NCI-H226 (cell line): ENCODE measurements around the gene N4BP3.

Experiments used
- DNase-seq: peaks from one replicate; pipeline ENCODE4 v3.0.0-alpha.2; 2015

N4BP3 gene

DNA sequence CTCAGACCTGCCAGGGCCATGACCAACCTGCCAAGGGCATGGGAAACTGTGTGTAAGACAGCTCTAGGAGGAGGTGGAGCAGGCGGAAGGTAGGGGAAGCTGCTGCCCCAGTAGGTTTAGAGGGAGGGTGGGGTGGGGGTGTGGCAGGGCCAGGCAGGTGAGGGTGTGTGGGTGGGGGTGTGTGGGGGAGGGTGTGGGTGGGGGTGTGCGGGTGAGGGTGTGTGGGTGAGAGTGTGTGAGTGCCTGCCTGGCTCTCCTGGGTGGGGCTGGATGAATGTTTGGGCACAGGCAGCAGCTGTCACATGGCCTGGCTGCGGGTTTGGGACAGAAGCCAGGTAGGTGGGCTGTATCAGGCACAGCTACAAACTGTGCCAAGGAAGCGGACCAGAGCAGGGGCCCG is 8.8 kb upstream of the N4BP3 start:
- DNase-seq, result no peak

- DNase-seq, result no peak
Observed at GRCh38 chr5:178106086-178106485, 7.2 kb upstream of the N4BP3 start.

GRCh38 chr5:178106556-178107239 is 6.6 kb upstream of the N4BP3 start:
- no peak for DNase-seq

- no peak for DNase-seq
Observed at GRCh38 chr5:178107756-178108310, 5.5 kb upstream of the N4BP3 start.

DNA sequence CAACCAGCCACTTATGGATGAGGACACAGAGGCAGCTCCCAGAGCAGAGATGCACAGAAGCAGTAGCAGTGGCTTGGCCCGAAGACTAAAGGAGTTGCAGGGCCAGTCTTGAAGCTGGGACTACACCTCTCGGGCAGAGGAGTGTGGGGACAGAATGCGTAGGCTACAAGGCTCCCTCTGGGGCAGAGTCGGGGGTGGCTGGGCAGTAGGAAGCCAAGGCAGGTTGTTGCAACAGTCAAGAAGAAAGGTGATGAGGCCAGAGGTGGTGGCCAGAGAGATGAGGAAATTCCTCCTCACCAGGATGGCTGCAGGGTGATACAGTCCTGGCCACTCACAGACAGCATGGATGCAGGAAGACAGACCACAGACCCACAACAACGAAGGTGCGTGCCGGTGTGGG is 4.9 kb upstream of the N4BP3 start:
- DNase-seq, result no peak

DNA sequence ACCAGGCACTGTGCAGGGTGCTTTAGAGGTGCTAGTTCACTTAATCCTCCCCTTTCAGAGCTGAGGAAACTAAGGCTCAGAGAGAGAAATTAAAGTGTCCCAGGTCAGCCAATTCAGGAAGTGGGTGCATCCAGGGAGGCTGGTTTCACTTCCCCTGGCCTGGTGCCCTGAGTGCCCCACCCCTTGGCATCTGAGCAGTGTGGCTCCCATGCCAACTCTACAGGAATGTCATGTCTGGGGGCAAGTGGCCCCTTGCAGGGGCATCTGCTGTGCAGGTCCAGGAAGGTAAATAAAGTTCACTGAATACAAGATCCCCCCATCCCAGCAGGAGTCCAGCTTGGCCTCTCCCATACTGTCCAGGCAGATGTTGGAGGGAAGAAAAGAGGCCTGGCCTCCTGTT is 4.4 kb upstream of the N4BP3 start:
- no peak for DNase-seq

DNA sequence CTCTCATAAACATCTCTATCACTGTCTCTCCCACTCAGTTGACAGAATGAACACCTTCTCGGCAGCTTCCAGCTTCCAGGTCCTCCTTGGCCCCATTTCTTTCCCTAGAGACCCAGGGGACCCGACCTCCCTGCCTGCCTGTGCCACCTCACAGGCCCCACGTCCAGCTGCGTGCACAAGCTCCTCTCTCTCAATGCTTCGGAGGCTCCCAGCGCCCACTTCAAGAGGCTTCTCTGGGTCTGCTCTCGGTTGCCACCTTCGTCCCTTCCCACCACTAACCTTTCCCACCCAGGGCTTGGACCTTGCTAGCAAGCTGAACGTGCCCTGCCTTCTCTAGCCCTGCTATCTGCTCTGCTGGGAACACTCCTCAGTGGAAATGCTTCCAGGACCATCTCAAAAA is 2.8 kb upstream of the N4BP3 start:
- no peak for DNase-seq

- peak; percentile 35 for DNase-seq
Observed at GRCh38 chr5:178111925-178112324, 1.4 kb upstream of the N4BP3 start.

DNA sequence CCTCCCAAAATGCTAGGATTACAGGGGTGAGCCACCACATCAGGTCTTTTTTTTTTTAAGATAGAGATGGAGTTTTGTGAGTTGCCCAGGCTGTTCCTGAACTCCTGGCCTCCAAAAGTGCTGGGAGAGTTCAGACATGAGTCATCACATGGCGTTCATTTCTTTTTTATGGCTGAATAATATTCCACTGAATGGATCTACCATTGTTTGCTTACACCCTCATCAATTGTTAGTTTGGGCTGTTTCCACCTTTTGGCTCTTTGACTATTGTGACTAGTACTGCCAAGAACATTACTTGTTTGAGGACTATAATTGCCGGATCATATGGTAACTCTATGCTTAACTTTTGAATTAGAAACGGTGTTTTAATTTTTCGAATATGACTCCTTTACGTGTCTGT is 787 bp upstream of the N4BP3 start:
- no peak for DNase-seq

- DNase-seq, result no peak
Observed at GRCh38 chr5:178113841-178114324, 551 bp downstream of the N4BP3 start.

DNA sequence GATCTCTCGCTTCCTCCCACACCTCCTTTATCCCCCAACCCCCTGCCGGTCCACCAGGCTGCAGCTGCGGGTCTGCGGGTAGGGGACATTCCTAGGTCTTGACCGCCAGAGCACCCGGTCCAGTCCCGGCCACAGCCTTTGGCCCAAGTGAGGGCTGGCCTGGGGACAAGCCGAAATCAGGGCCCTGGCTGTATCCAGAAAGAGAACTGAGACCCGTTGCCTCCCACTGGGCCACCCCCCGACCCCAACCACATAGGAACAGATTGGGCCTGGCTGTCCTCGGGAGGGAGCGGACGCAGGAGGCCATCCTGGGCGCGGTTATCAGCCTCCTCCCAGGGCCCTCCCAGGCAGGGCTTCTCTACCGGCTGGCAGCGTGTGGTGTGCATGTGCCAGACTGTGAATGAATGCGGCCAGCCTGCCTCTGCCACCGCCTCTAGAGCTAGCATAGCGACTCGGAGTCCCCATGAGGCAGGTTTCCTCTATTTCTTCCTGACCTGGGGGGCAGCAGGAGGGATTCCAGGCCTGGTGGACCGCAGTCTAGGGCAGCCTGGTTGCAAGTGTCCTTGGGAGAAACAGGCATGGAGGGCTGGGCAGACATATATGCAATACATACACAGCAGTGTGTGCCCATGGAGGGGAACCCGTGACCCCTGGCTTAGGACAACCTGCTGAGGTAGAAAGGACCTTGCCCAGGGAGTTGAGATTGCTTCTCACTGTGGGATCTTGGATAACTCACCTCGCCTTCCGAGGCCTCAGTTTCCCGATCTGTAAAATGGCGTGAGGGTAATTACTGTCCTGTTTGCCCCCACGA is 1.2 kb downstream of the N4BP3 start:
- DNase-seq, result no peak

- DNase-seq, result no peak
Observed at GRCh38 chr5:178115136-178115813, 1.9 kb downstream of the N4BP3 start.

DNA sequence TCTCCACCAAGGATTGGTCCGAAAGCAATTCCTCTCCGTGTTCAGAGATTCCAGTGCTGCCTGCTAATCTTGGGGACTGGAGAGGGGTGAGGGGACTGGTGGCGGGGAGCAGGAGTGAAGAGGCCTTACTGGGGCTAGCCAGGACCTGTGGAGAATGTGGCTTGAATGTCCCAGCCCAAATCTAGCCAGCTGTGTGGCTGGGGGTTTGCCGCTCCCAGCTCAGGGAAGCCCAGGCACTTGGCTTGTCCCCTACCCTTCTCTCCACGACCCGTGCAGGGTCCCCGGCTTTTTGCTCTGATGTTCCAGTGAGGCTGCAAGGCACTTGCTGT is 2.4 kb downstream of the N4BP3 start:
- no peak for DNase-seq

- no peak for DNase-seq
Observed at GRCh38 chr5:178116143-178116885, 3.0 kb downstream of the N4BP3 start.

- DNase-seq, result no peak
Observed at GRCh38 chr5:178117923-178118701, 4.8 kb downstream of the N4BP3 start.

- no peak for DNase-seq
Observed at GRCh38 chr5:178119915-178120606, 6.7 kb downstream of the N4BP3 start.

- peak; percentile 27 for DNase-seq
Observed at GRCh38 chr5:178120607-178121357, 7.5 kb downstream of the N4BP3 start.

DNA sequence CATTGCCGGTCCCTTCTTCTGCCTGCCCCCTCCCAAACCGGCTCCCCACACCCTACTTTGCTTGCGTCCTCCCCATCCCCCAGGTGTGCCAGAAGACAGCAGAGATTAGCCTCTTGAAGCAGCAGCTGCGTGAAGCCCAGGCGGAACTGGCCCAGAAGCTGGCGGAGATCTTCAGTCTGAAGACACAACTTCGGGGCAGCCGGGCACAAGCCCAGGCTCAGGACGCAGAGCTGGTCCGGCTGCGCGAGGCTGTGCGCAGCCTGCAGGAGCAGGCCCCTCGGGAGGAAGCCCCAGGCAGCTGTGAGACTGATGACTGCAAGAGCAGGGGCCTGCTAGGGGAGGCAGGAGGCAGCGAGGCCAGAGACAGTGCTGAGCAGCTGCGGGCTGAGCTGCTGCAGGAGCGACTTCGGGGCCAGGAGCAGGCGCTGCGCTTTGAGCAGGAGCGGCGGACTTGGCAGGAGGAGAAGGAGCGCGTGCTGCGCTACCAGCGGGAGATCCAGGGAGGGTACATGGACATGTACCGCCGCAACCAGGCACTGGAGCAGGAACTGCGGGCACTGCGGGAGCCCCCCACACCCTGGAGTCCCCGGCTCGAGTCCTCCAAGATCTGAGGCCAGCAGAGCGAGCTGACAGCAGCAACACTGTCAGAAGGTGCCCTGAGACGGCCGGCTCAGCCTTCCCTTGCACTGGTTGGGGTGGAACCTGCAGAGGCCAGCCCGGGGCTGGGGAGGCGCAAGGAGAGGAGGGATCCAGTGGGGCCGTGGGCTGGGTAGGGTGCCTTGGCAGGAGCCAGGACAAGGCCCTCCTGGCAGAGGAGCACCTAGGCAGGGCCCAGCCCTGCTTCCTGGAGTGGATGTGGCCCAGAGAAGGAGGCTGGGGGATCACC is 8.3 kb downstream of the N4BP3 start:
- no peak for DNase-seq

DNA sequence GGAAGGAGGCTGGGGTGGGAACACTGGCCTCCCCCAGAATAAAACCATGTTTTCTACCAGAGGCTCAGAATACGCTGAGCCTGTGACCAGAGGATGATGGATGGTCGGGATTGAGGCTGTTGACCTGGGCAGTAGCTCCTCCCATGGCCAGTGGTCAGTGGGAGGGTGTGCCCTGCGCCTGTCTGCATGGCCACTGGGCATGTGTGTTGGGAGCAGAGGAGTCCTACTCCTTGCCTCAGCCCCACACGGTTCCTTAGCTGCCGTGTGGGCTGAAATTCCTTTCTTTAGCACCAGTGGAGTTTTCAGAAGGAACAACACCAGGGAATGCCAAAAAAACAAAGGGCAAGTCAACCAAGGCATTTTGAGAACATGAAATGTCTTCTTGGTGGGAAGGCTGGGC is 9.0 kb downstream of the N4BP3 start:
- no peak for DNase-seq
